Brain microvascular endothelial cell (primary cell): ENCODE measurements around the gene WFDC8.

Experiments
- DNase-seq: peaks from one replicate; pipeline ENCODE4 v3.0.0-alpha.2; 2020
- H3K27ac ChIP-seq: fragments of 250-450 bp; sonication (Bioruptor Pico); 2 replicates; pipeline ENCODE4 v1.5.1; 2020; ENCODE audit warnings: mild to moderate bottlenecking, moderate library complexity
- H3K27me3 ChIP-seq: fragments of 250-450 bp; sonication (Bioruptor Pico); replicated peaks from 2 replicates; pipeline ENCODE4 v1.5.1; 2020; ENCODE audit warnings: mild to moderate bottlenecking
- H3K36me3 ChIP-seq: fragments of 250-450 bp; sonication (Bioruptor Pico); replicated peaks from 2 replicates; pipeline ENCODE4 v1.5.1; 2020; ENCODE audit warnings: mild to moderate bottlenecking
- H3K4me3 ChIP-seq: 2 replicates; pipeline ENCODE4 v1.5.1; 2011; ENCODE audit warnings: low read depth, mild to moderate bottlenecking, control low read depth, low read length, moderate library complexity
- CTCF ChIP-seq: IDR thresholded peaks from 2 replicates; pipeline ENCODE4 v1.5.1; 2011; ENCODE audit warnings: low read depth, mild to moderate bottlenecking, moderate library complexity, low read length, control low read depth, inconsistent platforms; ENCODE audit errors: missing control alignments
- in situ Hi-C: cut with HindIII; loops from 2 replicates; pipeline ENCODE4 v1.10.0; 2017; ENCODE audit warnings: low sequenced_read_pairs, low pct_ligation_motif_present

WFDC8 gene

DNA sequence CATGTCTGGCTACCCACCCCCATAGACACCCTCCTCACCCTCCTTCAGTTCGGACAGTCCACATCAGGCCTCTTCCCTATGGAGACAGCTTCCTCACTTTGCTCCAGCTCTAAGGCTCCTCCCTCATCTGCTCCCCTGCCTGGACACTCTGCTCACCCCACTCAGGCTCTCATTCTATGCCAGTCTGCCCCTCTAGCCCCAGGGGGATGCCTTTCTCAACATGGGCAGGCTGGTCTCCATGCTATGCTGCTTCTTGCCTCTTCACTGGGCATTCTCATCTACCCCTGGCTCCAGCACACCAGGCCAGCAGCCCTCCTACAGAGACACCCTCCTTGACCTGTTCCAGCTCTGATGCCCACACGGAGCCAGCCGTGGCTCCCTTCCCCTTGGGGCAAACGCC, at the start of gene WFDC8:
Gene WFDC8, minus strand, starts transcription at position 101 of the 400 bp plus-strand sequence. Its CDS starts 37 bp downstream, at position 64.
- in situ Hi-C loops = no loop called here
- TF ChIP-seq CTCF = no peak
- DNase-seq = no peak
- H3K36me3 ChIP-seq = no peaks in the 10 kb centered on the region
- H3K27ac ChIP-seq = no peak within 1 kb of the TSS
- H3K4me3 ChIP-seq = no peak within 1 kb of the TSS
- no peaks in the 10 kb centered on the region for H3K27me3 ChIP-seq

DNA sequence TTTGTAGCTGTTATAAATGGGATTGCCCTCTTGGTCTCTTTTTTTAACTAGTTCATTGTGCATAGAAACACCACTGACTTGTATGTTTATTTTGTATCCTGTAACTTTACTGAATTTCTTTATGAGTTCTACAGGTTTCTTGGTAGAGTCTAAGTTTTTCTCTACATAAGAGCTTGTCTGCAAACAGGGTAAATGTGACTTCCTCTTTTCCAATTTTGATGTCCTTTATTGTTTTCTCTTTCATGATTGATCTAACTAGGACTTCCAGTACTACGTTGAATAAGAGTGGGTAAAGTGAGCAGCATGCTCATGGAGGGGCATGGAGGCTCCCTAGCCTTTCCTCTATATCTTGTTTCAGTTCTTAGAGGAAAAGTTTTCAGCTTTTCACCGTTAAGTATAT, 47.5 kb upstream of the WFDC8 start:
- no peak for TF ChIP-seq CTCF
- no peak for DNase-seq

GRCh38 chr20:45621593-45621992, 42.5 kb upstream of the WFDC8 start:
- in situ Hi-C loops = no loop called here
- no peaks in the 10 kb centered on the region for H3K36me3 ChIP-seq
- TF ChIP-seq CTCF = no peak
- DNase-seq = no peak
- no peak overlapping the region for H3K27ac ChIP-seq
- H3K4me3 ChIP-seq = no peak overlapping the region
- no peaks in the 10 kb centered on the region for H3K27me3 ChIP-seq

More for the DNA sequence above, 47.5 kb upstream of the WFDC8 start:
- no peak overlapping the region for H3K27ac ChIP-seq
- in situ Hi-C loops = no loop called here
- no peaks in the 10 kb centered on the region for H3K36me3 ChIP-seq
- H3K27me3 ChIP-seq = no peaks in the 10 kb centered on the region
- no peak overlapping the region for H3K4me3 ChIP-seq

- in situ Hi-C loops = no loop called here
- no peak overlapping the region for H3K27ac ChIP-seq
- no peak for TF ChIP-seq CTCF
- DNase-seq = no peak
- no peak overlapping the region for H3K4me3 ChIP-seq
- H3K27me3 ChIP-seq = no peaks in the 10 kb centered on the region
- H3K36me3 ChIP-seq = no peaks in the 10 kb centered on the region
These were observed 38.5 kb upstream of the WFDC8 start for GRCh38 chr20:45617591-45617990.

- no peak overlapping the region for H3K27ac ChIP-seq
- H3K4me3 ChIP-seq = no peak overlapping the region
- DNase-seq = no peak
- H3K36me3 ChIP-seq = no peaks in the 10 kb centered on the region
- no peak for TF ChIP-seq CTCF
- no peaks in the 10 kb centered on the region for H3K27me3 ChIP-seq
- in situ Hi-C loops = no loop called here
These were observed 33.2 kb upstream of the WFDC8 start for GRCh38 chr20:45612314-45612713.

GRCh38 chr20:45611054-45611453, 32.0 kb upstream of the WFDC8 start:
- peak; percentile 73 for DNase-seq
- Histone ChIP-seq H3K27me3 (no peaks in the 10 kb centered on the region), H3K36me3 (no peaks in the 10 kb centered on the region), H3K4me3 (no peak overlapping the region), H3K27ac (no peak overlapping the region)
- TF ChIP-seq CTCF = no peak
- in situ Hi-C loops = no loop called here
